C4-2B (cell line): ENCODE measurements around the gene MKRN3.

Experiments
- CTCF ChIP-seq: fragments of 450-650 bp; conservative IDR thresholded peaks from 2 replicates; pipeline ENCODE4 v1.5.1; 2017; ENCODE audit warnings: mild to moderate bottlenecking
- ZFX ChIP-seq: fragments of 450-650 bp; IDR thresholded peaks from 2 replicates; pipeline ENCODE4 v1.6.1; 2017

- TF ChIP-seq CTCF (no peak), ZFX (no peak)
Measured at GRCh38 chr15:23564821-23565394, 566 bp upstream of the MKRN3 start.
